HG02678 (cell line): ENCODE results near the gene MAPRE3.
"Not testable (repeated sequence)": the region's sequence is repeated elsewhere in the genome, so short reads cannot be mapped to it uniquely, and the experiment has no call there.

ENCODE experiments used
- ATAC-seq: cut with Tn5 transposase; IDR thresholded peaks from one replicate; pipeline ENCODE4 v1.9.1; 2021; ENCODE audit warnings: mild to moderate bottlenecking, moderate library complexity; ENCODE audit not compliant: unreplicated experiment

MAPRE3 gene

DNA sequence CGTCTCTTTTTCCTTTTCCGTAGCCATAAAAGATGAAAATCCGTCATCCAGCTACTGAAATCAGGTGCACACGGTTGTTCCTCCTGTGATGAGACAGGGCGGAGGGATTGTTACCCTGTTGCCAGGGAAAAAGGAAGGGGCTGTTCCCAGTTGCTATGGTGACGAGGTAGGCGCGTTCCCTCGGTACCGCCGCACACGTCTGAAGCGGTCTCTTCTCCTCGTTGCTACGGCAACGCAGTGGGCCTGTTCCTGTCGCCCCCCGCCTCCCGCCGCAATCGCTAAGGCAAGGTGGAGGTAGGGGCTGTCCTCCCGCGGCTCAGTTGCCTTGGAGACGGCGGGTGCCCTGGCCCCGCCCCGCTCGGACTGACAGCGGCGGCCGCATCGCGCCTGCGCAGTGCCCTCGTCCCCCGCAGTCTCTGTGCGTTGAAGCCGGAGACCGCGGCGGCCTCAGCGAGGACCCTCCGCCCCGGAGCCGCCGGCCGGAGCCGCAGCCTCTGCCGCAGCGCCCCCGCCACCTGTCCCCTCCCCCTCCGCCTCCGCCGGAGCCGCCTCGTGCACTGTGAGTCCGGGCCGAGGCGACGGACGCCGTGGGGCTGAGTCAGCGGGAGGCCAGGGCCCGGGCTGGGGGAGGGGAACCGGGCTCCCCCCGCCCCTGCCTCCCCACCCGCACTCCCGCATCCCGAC, at the start of gene MAPRE3:
Gene MAPRE3 (plus strand): TSS at position 394 of the 684 bp plus-strand sequence. CDS start 51,582 bp downstream, outside the sequence.
- ATAC-seq = peak; percentile 86

DNA sequence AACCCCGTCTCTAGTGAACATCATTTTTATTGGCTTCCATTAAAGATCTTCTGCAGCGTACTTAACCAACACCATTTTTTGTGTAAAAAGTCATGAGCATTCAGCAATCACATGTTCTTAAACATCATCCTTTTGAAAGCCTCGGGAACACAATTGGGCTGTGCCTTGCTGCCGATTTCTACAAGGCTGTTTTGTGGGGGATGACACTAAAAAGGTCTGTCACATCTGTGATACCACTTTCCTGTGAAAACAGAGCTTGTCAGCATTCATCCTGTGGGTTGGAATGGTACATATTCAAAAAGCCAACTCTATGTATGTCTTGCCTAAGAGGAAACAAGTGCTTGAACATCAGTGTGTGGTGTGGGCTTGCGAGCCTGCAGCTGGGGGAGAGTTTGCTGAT, 49.1 kb upstream of the MAPRE3 start:
- ATAC-seq = no peak

DNA sequence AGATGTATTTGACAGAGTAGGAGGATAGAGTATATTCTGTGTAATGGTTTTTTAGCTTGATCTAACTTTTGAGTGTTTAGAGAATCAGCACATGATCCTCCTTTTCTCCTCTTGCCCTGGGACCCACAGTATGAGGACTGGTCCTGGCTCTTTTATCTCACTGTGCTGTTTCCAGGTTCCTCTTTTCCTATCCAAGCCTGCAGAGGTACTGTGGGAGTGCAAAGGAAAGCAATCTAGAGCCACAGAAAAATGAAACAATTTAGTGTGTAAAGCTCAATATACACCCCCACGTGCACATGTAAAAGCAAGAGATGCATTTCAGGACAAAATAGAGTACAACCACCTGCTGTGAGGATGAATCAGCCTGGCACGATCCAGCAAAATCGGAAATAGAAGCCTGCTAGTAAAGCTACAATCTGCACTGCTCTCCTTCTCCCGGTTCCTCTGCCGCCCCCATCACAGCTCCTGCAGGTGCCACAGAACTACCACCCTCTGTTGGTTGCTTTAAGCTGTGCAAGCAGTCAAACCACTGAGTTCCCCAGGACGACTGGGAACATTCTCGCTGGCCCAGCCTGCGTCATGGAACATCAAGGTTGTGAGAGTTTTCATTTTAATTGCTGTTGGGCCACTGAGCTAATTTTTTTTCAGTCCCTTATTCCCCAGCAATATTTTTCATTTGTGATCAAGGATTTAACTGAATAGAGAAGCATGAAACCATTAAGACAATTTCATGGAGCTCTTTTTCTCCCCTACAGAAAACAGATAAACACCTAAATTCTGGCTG, 47.8 kb upstream of the MAPRE3 start:
- ATAC-seq = peak; percentile 47

DNA sequence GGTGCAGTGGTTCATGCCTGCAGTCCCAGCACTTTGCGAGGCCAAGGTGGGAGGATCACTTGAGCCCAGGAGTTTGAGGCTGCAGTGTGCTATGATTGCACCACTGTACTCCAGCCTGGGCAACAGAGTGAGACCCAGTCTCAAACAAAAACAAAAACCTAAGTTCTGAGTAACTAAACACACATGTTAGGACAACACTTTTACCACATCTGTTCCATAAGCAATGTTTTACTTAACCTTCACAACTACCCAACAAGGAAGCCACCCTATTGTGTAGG, 47.3 kb upstream of the MAPRE3 start:
- not testable (repeated sequence) for ATAC-seq

DNA sequence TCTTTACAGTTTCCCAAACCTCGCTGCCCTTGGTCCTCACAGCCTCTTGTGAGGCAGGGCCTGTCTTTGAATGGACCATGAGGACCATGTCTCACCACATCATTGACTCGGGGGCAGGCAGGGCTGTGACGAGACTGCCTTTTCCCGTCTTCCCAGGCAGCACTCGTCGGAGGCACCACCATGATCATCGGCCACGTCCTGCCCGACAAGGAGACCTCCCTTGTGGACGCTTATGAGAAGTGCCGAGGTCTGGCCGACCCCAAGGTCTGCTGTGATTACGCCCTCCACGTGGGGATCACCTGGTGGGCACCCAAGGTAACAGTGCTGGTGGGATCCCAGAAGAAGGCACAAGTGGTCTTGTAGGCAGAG, 45.7 kb upstream of the MAPRE3 start:
- ATAC-seq = no peak

DNA sequence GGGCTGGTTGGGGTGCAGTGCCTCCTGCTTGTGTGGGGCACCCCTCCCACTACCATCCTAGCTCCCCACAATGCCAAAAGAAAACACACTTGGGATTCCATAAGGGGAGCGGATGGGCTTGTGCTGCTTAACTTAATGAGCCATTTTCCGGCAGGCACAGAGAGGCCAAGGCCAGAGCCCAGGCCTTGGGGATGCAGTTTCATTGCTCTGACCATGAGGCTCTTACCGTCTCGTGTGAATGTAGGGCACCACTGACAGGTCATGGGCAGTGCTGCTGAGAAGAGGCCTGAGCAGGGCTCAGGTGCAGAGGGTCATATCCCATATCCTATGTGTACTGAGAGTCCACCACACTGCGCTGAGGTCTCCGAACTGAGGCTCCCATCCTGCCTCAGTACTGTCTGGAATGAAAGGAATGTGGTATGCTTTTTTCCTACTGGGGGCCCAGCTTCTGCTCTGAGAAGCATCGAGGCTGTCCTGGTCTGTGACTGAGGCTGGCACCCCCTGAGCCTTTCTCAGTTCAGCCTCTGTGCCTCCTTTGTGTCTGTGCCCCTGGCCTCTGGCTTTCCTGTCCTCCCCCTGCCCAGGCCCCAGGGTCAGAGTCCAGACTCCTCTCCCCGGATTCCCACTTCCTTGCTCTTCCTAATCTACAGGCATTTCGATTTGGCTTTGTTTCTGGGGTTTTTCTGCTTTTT, 45.2 kb upstream of the MAPRE3 start:
- no peak for ATAC-seq

DNA sequence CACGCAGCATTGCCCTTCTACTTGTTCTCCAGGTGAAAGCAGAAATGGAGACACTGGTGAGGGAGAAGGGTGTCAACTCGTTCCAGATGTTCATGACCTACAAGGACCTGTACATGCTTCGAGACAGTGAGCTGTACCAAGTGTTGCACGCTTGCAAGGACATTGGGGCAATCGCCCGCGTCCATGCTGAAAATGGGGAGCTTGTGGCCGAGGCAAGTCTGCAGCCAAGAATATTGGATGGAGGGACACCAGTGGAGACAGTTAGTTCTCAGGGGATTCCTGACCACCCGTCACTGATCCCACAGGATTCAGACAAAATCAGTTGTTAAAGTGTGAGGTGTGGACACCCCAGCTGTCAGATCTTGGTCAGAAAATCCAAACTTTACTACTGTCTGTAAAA, 43.2 kb upstream of the MAPRE3 start:
- no peak for ATAC-seq

DNA sequence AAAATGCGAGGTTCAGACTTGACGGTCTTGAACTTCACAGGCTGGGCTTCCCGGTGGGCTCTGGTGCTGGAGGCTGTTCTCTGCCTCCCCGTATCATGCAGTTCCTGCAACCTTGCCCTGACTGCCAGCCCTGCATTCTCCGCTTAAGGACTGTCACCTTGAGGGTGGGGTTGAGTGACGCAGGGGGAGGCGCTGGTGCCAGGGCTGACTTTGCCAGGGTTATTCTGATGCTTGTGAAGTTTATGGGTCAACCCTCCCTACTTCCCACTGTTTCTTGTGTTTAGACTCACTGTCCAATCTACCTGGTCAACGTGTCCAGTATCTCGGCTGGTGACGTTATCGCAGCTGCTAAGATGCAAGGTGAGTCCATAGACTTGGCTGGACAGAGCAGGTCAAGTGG, 37.5 kb upstream of the MAPRE3 start:
- ATAC-seq = no peak

DNA sequence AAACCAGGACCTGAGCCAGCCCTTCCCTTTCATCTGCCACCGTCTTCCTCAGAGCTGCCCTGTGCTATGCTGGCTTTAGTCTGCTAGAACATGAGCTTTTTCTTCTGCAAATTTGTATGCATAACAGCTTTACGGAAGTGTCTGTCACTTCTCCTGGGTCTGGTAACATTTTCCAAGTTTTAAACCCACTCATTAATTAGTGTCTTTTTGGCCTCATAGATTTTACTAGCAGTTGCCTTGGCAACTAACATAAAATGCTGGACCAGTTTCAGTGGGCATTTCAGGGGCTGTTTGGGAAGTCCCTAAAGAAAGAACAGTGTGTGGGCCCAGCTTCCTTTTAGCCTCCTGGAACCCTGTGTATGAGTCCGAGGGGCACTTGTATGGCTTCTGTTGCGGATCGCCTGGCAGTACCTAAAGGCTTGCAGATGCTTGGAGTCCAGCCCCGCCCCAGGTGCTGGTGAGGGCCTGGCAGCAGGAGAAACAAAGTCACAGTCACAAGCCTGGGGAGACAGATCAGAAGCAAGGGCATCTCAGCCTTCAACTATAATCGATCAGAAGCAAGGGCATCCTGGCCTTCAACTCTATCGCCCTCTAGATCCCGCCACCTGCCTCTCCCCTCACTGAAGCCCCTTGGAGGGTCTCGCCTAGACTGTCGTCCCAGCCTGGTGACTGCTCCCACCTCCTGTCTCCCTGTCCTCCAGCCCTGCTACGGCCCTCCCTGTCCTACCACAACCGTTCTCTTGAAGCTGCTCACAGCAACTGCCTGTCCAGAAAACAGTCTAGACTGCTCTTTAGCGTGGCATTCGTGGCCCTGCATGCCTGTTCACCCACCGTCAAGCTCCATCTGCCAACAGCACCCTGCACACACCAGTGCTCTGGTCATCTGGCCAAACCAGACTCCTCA, 36.8 kb upstream of the MAPRE3 start:
- no peak for ATAC-seq

DNA sequence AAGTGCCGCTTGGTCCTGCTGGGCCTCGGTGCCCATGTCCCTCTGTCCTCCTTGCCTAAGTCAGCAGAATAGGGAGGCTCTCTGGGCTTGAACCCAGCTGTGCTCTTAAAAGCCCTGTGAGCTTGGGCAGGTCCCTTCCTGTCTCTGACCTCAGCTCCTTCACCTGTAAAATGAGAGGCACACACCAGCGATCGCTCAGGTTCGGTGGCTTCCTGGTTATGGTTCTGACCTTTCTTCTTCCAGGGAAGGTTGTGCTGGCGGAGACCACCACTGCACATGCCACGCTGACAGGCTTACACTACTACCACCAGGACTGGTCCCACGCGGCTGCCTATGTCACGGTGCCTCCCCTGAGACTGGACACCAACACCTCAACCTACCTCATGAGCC, 36.1 kb upstream of the MAPRE3 start:
- no peak for ATAC-seq

DNA sequence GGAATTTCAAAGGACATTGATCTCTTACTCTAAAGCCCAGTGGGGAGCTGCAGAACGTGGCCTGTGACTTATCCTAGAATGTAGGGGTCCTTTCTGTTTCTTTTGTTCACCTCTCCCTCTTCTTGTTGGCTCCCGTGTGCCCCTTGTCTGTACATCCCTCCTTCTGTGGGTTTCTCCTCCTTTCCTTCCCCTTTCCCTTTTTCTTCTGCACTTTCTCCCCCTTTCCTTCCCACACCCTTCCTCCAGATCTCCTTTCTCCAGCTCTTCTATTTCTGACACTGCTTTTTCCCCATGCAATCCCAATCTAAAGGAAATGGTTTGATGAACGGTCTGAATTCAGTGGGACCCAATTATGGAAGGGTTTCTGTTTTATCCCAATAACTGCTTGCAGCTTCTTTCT, 35.5 kb upstream of the MAPRE3 start:
- no peak for ATAC-seq

DNA sequence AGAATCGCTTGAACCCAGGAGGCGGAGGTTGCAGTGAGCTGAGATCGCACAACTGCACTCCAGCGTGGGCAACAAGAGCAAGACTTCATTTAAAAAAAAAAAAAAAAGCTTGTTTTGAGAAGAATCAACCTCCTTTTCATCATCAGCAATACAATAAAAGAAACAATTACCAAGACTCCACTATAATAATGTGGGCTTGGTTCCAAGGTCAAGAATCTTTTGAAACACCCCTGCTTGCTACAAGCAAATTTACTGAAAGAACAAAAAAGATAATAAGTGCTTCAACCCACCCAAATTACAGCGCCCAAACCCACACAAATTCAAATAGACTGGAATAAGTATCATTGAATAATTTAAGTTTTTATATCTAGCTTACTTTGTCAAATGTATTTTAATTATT, 33.6 kb upstream of the MAPRE3 start:
- ATAC-seq = no peak

DNA sequence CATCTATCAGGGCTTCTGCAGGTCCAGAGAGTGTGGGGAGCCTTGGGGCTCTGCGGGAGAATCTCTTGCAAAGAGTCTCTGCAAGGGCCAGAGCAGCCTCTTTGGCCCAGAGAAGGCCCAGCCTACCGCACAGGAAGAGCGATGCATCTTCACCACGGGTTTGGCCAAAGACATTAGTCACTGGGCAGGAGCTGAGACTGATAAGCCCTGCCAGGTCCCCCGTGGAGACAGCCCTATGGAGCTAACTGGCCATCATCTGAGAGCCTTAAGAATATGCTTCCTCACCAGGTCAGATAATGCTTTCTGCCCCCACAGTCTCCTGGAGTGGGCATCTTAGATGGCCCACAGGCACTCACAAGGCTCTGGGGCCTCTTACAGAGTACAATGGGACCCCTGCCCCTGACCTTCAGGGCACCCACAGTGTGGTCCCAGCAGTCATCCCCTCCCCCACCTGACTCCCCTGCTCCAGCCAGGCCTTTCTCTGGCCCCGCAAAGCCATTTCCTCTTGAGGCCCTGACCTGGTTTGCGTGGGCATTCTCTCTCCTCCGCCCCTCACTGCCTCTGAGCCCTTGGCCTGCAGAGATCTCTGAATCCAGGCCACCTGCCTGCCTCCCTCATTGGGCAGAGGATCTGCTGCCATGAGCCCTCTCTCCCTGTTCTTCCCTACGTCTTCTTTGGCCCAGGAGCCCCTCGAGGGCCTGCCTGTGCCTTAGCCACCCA, 31.9 kb upstream of the MAPRE3 start:
- no peak for ATAC-seq

DNA sequence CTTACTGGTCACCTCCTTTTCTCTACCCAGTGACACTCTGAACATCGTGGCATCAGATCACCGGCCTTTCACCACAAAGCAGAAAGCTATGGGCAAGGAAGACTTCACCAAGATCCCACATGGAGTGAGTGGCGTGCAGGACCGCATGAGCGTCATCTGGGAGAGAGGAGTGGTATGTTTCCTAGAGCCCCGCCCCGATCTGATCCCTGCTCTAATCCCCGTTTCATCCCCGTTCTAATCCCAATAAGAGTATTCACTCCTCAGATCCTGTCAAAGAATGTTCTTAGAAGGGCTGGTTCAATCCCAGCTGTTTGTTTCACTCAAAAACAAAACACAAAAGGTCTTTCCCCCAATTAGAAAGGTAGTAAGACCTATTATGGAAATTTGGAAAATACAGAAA, 30.4 kb upstream of the MAPRE3 start:
- ATAC-seq = no peak

DNA sequence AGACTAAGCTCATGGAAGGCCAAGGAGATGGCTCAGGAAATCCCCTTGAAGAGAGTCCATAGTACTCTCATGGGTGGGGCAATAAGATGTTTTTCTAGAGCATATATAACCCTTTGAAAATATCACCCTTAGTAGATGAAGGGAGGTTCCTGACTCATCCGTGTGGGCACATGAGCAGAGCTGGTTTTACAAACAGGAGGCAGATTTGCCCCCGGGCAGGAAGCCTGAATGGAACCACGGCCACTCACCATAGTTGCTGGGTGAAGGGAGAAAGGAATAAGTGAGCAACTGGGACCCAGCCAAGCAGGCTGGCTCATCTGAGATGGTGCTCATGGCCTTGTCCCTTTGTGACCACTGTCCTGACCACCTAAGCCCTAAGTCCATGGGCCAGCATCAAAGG, 29.0 kb upstream of the MAPRE3 start:
- ATAC-seq = no peak

DNA sequence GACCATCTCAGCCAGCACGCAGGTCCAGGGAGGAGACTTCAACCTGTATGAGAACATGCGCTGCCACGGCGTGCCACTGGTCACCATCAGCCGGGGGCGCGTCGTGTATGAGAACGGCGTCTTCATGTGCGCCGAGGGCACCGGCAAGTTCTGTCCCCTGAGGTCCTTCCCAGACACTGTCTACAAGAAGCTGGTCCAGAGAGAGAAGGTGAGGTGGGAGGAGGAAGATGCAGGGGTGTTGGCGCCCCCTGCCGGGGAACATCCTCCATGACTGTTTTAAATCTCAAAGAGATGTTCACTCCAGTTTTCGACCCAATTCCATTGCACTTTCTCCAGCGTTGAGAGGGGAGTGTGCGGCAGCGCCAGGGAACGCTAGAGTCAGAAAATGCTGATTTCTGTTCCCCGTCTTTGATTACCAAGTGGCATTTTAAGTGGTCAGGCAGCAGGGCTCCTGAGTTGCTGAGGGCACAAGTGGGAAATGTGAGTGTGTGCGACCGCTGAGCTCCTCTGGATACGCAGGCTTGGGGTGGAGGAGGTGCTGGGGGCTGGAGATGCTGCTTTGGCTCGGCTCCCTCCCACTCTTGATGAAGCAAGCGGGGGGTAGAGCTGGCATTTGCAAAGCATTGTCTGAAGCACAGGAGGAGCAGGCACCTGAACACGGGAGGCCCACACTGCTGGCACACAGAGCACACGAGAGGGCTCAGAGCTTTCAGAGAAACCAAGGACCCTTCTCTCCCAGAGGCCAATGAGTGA, 27.7 kb upstream of the MAPRE3 start:
- ATAC-seq = no peak

DNA sequence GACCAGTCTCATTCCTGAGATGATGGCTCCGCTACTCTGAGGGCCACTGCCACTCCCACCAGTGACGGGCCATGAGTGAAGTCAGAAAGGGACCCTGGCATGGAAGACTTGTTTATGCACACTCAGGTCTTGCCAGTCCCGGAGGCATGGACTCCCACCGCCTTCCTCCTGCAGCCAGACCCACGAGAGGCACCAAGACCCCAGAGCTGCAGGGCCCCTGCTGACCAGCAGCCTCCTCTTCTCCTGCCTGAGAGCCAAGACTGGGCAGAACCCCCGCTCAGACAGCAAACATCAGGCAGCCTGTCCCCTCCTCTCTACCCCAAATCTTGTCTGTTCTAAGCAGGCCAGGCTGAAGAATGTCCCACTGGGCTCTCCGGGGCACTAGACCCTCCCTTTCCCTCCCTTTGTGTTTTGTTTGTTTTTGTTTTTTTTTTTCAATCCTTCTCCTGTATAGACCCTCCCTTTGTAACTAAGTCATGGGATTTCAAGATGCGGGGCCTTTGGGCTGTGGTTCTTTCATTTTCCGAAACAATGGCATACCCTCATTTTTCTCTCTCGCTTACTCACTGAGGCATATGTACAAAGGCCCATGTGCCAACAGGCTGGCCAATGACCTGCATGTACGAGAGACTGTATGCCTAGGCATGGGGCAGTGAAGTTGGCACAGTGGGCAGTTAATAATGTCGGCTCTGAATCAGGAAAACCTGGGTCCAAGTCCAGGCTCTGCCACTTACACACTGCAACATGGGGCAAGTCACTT, 24.3 kb upstream of the MAPRE3 start:
- no peak for ATAC-seq

DNA sequence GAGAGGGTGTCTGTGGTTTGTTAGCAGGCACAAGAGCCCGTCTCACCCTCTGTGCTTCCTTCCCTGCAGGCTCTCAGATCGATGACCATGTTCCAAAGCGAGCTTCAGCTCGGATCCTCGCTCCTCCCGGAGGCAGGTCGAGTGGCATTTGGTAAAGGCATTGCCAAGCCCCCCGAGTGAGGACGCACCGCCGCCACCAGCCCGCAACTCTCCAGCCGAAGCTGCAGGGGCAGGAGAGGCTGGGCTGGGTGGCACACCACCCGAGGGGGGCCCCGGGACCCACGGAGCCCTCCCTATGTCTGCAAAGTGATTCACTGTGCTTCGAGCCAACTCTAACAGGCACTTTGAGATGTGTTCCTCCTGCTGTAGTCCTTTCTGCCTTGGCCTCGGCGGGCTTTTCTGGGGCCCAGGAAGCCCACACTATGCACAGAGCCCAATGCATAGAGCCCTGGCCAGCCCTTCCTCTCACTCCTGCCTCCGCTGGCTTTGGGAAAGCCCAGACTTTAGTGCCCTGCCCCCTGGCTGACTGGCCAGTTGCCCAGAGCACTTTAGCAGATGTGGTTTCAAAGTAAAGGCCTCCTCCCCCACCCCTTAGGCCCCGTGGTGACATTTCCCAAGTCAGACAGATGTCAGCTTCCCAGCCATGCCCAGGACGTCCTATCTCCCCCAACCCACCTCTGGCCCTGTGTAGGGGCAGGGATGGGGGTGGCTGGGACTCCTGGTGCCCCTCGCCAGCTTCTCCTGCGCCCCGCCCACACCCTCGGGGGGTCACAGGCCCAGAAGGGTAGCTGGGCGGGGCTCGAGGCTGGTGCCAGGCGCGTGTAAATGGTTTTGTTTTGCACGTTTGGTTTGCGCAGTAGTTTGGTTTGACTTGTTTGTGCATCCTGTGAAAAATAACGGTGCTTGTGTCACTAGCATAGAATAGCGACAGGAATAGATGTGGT, 23.3 kb upstream of the MAPRE3 start:
- no peak for ATAC-seq
